SK-N-SH treated with all-trans-retinoic acid at 6 μM for 48 hours (cell line): ENCODE results near the gene RSPH10B2.
"Not testable (repeated sequence)": the region's sequence is repeated elsewhere in the genome, so short reads cannot be mapped to it uniquely, and the experiment has no call there.

ENCODE experiments used
- ARNTL ChIP-seq: fragments of 450-650 bp; formaldehyde crosslinking; IDR thresholded peaks from 2 replicates; pipeline ENCODE4 v1.5.0; 2020; ENCODE audit warnings: low read depth, mild to moderate bottlenecking, moderate library complexity, borderline replicate concordance
- BACH2 ChIP-seq: fragments of 250-450 bp; sonication (Bioruptor Pico); IDR thresholded peaks from 2 replicates; pipeline ENCODE4 v1.9.0; 2021; ENCODE audit warnings: mild to moderate bottlenecking, borderline replicate concordance
- GLIS3 ChIP-seq: fragments of 250-450 bp; sonication (Bioruptor Pico); IDR thresholded peaks from 2 replicates; pipeline ENCODE4 v1.5.0; 2020; ENCODE audit warnings: mild to moderate bottlenecking, moderate library complexity
- ISL1 ChIP-seq: fragments of 250-450 bp; sonication (Bioruptor Pico); IDR thresholded peaks from 2 replicates; pipeline ENCODE4 v2.1.2; 2022; ENCODE audit warnings: mild to moderate bottlenecking, moderate library complexity
- OSR1 ChIP-seq: fragments of 250-450 bp; sonication (Bioruptor Pico); IDR thresholded peaks from 2 replicates; pipeline ENCODE4 v1.8.0; 2022; ENCODE audit warnings: moderate library complexity, mild to moderate bottlenecking, inconsistent platforms
- TCF4 ChIP-seq: fragments of 250-450 bp; sonication (Bioruptor Pico); IDR thresholded peaks from 2 replicates; pipeline ENCODE4 v1.8.0; 2021; ENCODE audit warnings: mild to moderate bottlenecking, moderate library complexity, borderline replicate concordance
- ZC3H10 ChIP-seq: fragments of 250-450 bp; sonication (Bioruptor Pico); IDR thresholded peaks from 2 replicates; pipeline ENCODE4 v1.5.1; 2021; ENCODE audit warnings: mild to moderate bottlenecking, moderate library complexity
- ZFP30 ChIP-seq: fragments of 450-650 bp; formaldehyde crosslinking; IDR thresholded peaks from 2 replicates; pipeline ENCODE4 v1.5.0; 2022; ENCODE audit warnings: mild to moderate bottlenecking, moderate library complexity
- ZNF565 ChIP-seq: fragments of 450-650 bp; formaldehyde crosslinking; conservative IDR thresholded peaks from 2 replicates; pipeline ENCODE4 v1.5.0; 2020; ENCODE audit warnings: low read depth, mild to moderate bottlenecking, moderate library complexity
- ZNF70 ChIP-seq: fragments of 450-650 bp; formaldehyde crosslinking; IDR thresholded peaks from 2 replicates; pipeline ENCODE4 v1.5.0; 2020; ENCODE audit warnings: mild to moderate bottlenecking, moderate library complexity
- TF ChIP-seq, protein P1 (sequence below): fragments of 250-450 bp; sonication (Bioruptor Pico); IDR thresholded peaks from 2 replicates; pipeline ENCODE4 v1.8.0; 2020; ENCODE audit warnings: mild to moderate bottlenecking, moderate library complexity, borderline replicate concordance
- TF ChIP-seq, protein P2 (sequence below): fragments of 250-450 bp; sonication (Bioruptor Pico); IDR thresholded peaks from 2 replicates; pipeline ENCODE4 v1.5.1; 2021; ENCODE audit warnings: mild to moderate bottlenecking, moderate library complexity
- TF ChIP-seq, protein P3 (sequence below): fragments of 250-450 bp; sonication (Bioruptor Pico); IDR thresholded peaks from 2 replicates; pipeline ENCODE4 v1.5.1; 2020; ENCODE audit warnings: low read depth, mild to moderate bottlenecking, moderate library complexity
- TF ChIP-seq, protein P4 (sequence below): fragments of 250-450 bp; sonication (Bioruptor Pico); IDR thresholded peaks from 2 replicates; pipeline ENCODE4 v1.5.0; 2020; ENCODE audit warnings: mild to moderate bottlenecking, moderate library complexity

DNA sequence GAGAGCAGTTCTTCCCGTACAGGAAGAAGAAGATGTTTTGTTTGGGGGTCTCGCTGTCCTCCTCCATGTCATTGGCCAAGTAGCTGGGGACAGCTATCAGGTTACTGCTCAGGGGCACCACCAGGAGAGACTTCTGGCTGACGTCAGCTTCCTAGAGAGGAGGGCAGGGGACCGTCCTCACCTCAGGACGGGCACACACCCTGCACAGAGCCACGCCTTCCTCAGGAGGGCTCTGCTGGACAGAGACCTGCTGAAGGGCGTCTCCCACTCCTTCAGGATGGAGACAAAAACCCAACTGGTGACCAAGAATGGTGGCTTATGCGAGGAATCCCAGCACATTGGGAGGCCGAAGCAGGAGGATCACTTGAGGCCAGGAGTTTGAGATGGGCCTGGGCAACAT lies 38.0 kb upstream of the RSPH10B2 start:
- TF ChIP-seq BACH2 (CRISPR knock-in tag); ARNTL (CRISPR knock-in tag); ZNF70 (CRISPR knock-in tag); GLIS3; ZC3H10 (CRISPR knock-in tag); ISL1 (CRISPR knock-in tag); ZFP30 (CRISPR knock-in tag); TCF4 (CRISPR knock-in tag); ZNF565 (CRISPR knock-in tag); OSR1: not testable (repeated sequence)
- TF ChIP-seq, protein P1, sequence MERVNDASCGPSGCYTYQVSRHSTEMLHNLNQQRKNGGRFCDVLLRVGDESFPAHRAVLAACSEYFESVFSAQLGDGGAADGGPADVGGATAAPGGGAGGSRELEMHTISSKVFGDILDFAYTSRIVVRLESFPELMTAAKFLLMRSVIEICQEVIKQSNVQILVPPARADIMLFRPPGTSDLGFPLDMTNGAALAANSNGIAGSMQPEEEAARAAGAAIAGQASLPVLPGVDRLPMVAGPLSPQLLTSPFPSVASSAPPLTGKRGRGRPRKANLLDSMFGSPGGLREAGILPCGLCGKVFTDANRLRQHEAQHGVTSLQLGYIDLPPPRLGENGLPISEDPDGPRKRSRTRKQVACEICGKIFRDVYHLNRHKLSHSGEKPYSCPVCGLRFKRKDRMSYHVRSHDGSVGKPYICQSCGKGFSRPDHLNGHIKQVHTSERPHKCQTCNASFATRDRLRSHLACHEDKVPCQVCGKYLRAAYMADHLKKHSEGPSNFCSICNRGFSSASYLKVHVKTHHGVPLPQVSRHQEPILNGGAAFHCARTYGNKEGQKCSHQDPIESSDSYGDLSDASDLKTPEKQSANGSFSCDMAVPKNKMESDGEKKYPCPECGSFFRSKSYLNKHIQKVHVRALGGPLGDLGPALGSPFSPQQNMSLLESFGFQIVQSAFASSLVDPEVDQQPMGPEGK (CRISPR knock-in tag), result not testable (repeated sequence)
- TF ChIP-seq, protein P2, sequence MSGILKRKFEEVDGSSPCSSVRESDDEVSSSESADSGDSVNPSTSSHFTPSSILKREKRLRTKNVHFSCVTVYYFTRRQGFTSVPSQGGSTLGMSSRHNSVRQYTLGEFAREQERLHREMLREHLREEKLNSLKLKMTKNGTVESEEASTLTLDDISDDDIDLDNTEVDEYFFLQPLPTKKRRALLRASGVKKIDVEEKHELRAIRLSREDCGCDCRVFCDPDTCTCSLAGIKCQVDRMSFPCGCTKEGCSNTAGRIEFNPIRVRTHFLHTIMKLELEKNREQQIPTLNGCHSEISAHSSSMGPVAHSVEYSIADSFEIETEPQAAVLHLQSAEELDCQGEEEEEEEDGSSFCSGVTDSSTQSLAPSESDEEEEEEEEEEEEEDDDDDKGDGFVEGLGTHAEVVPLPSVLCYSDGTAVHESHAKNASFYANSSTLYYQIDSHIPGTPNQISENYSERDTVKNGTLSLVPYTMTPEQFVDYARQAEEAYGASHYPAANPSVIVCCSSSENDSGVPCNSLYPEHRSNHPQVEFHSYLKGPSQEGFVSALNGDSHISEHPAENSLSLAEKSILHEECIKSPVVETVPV (CRISPR knock-in tag), result not testable (repeated sequence)
- TF ChIP-seq, protein P3, sequence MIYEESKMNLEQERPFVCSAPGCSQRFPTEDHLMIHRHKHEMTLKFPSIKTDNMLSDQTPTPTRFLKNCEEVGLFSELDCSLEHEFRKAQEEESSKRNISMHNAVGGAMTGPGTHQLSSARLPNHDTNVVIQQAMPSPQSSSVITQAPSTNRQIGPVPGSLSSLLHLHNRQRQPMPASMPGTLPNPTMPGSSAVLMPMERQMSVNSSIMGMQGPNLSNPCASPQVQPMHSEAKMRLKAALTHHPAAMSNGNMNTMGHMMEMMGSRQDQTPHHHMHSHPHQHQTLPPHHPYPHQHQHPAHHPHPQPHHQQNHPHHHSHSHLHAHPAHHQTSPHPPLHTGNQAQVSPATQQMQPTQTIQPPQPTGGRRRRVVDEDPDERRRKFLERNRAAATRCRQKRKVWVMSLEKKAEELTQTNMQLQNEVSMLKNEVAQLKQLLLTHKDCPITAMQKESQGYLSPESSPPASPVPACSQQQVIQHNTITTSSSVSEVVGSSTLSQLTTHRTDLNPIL, result not testable (repeated sequence)
- TF ChIP-seq, protein P4, sequence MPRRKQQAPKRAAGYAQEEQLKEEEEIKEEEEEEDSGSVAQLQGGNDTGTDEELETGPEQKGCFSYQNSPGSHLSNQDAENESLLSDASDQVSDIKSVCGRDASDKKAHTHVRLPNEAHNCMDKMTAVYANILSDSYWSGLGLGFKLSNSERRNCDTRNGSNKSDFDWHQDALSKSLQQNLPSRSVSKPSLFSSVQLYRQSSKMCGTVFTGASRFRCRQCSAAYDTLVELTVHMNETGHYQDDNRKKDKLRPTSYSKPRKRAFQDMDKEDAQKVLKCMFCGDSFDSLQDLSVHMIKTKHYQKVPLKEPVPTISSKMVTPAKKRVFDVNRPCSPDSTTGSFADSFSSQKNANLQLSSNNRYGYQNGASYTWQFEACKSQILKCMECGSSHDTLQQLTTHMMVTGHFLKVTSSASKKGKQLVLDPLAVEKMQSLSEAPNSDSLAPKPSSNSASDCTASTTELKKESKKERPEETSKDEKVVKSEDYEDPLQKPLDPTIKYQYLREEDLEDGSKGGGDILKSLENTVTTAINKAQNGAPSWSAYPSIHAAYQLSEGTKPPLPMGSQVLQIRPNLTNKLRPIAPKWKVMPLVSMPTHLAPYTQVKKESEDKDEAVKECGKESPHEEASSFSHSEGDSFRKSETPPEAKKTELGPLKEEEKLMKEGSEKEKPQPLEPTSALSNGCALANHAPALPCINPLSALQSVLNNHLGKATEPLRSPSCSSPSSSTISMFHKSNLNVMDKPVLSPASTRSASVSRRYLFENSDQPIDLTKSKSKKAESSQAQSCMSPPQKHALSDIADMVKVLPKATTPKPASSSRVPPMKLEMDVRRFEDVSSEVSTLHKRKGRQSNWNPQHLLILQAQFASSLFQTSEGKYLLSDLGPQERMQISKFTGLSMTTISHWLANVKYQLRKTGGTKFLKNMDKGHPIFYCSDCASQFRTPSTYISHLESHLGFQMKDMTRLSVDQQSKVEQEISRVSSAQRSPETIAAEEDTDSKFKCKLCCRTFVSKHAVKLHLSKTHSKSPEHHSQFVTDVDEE, result not testable (repeated sequence)
